ENCODE results near the gene KIF13A. TPM values are rescaled to one million over a fixed set of nuclear protein-coding genes. Genes with fewer than 3 reads are reported as not detected.

KIF13A gene
- total RNA-seq, 1 donor from 2014 or later: 38.4 TPM

DNA sequence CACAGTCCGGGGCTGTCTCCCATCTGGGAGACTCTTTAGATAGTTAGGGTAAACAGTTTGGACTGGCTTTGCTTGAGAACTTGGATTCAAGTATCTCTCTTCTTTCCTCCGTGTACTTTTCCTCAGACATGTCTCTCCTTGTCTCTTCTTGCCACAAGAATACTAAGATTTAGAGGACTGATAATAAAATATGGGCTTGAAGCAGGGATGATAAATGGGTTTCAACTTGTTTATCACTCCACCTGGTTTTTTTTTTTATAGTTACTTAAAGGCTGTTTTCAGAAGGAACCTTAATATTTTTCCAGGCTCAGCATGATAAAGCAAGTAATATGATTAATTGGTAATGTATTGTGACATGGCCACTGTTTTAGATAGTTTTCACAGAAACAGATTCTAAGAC is 40.9 kb upstream of the KIF13A start:
- Mint-ChIP-seq H3K4me1 (ENCODE audit: low read depth, unreplicated experiment) (peaks cover 3% of the 10 kb centered on the region), H3K36me3 (ENCODE audit: low read depth, unreplicated experiment) (no peaks in the 10 kb centered on the region), H3K4me3 (ENCODE audit: unreplicated experiment) (no peak overlapping the region), H3K9me3 (ENCODE audit: unreplicated experiment) (no peaks in the 10 kb centered on the region), H3K27me3 (ENCODE audit: low read depth, unreplicated experiment) (no peaks in the 10 kb centered on the region), H3K27ac (ENCODE audit: unreplicated experiment) (no peak overlapping the region)
- Histone ChIP-seq H3K4me2 (ENCODE audit: low read length) (no peak overlapping the region), H3K36me3 (ENCODE audit: insufficient read depth, low read length) (no peaks in the 10 kb centered on the region), H3K79me2 (ENCODE audit: insufficient read depth, low read length) (no peaks in the 10 kb centered on the region), H4K20me1 (ENCODE audit: insufficient read depth, low read length) (no peaks in the 10 kb centered on the region), H2AFZ (ENCODE audit: low read depth, low read length) (no peak overlapping the region), H3K9ac (ENCODE audit: low read length) (no peak overlapping the region), H3K27ac (ENCODE audit: low read depth, low read length) (no peak overlapping the region), H3K9me3 (ENCODE audit: insufficient read depth, low read depth, low read length) (no peaks in the 10 kb centered on the region), H3K4me1 (ENCODE audit: insufficient read depth, low read length) (peaks cover 2% of the 10 kb centered on the region), H3K4me3 (ENCODE audit: insufficient read depth, low read depth, low read length) (no peak overlapping the region), H3K27me3 (ENCODE audit: insufficient read depth, low read length) (no peaks in the 10 kb centered on the region)
- DNase-seq (ENCODE audit: low read depth) (no peak), FAIRE-seq (no peak)
- TF ChIP-seq EZH2 (IDR thresholded peaks at IDR 0.05; ENCODE audit: insufficient read depth, low read length): no peak
- TF ChIP-seq, protein P1, sequence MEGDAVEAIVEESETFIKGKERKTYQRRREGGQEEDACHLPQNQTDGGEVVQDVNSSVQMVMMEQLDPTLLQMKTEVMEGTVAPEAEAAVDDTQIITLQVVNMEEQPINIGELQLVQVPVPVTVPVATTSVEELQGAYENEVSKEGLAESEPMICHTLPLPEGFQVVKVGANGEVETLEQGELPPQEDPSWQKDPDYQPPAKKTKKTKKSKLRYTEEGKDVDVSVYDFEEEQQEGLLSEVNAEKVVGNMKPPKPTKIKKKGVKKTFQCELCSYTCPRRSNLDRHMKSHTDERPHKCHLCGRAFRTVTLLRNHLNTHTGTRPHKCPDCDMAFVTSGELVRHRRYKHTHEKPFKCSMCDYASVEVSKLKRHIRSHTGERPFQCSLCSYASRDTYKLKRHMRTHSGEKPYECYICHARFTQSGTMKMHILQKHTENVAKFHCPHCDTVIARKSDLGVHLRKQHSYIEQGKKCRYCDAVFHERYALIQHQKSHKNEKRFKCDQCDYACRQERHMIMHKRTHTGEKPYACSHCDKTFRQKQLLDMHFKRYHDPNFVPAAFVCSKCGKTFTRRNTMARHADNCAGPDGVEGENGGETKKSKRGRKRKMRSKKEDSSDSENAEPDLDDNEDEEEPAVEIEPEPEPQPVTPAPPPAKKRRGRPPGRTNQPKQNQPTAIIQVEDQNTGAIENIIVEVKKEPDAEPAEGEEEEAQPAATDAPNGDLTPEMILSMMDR (IDR thresholded peaks at IDR 0.05; ENCODE audit: insufficient read depth, low read depth, low read length): no peak

DNA sequence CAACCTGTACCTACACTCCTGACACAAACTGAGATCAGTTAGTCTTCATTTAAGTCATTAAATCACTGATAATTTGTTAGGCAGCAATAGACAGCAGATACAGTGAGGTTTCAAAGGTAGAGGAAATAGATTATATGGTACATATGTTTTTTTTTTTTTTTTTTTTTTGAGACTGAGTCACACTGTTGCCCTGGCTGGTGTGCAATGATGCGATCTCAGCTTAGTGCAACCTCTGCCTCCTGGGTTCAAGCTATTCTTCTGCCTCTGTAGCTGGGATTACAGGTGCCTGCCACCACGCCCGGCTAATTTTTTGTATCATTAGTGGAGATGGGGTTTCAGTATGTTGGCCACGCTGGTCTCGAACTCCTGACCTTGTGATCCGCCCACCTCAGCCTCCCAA is 38.2 kb upstream of the KIF13A start:
- H3K27me3 Mint-ChIP-seq (ENCODE audit: low read depth, unreplicated experiment): no peaks in the 10 kb centered on the region
- H3K4me1 Mint-ChIP-seq (ENCODE audit: low read depth, unreplicated experiment): peaks cover 18% of the 10 kb centered on the region
- Histone ChIP-seq H2AFZ (ENCODE audit: low read depth, low read length) (no peak overlapping the region), H3K9ac (ENCODE audit: low read length) (no peak overlapping the region), H3K4me1 (ENCODE audit: insufficient read depth, low read length) (peaks cover 13% of the 10 kb centered on the region), H3K27me3 (ENCODE audit: insufficient read depth, low read length) (no peaks in the 10 kb centered on the region), H3K4me3 (ENCODE audit: insufficient read depth, low read depth, low read length) (no peak overlapping the region), H3K36me3 (ENCODE audit: insufficient read depth, low read length) (no peaks in the 10 kb centered on the region), H3K4me2 (ENCODE audit: low read length) (no peak overlapping the region), H3K9me3 (ENCODE audit: insufficient read depth, low read depth, low read length) (no peaks in the 10 kb centered on the region), H3K27ac (ENCODE audit: low read depth, low read length) (no peak overlapping the region), H3K79me2 (ENCODE audit: insufficient read depth, low read length) (no peaks in the 10 kb centered on the region), H4K20me1 (ENCODE audit: insufficient read depth, low read length) (no peaks in the 10 kb centered on the region)
- no peak for FAIRE-seq
- H3K27ac Mint-ChIP-seq (ENCODE audit: unreplicated experiment): no peak overlapping the region
- no peak for DNase-seq (ENCODE audit: low read depth)
- peaks cover 2% of the 10 kb centered on the region for H3K9me3 Mint-ChIP-seq (ENCODE audit: unreplicated experiment)
- no peak overlapping the region for H3K4me3 Mint-ChIP-seq (ENCODE audit: unreplicated experiment)
- no peak for TF ChIP-seq EZH2 (IDR thresholded peaks at IDR 0.05; ENCODE audit: insufficient read depth, low read length)
- TF ChIP-seq, protein P1 (IDR thresholded peaks at IDR 0.05; ENCODE audit: insufficient read depth, low read depth, low read length): no peak
- peaks cover 2% of the 10 kb centered on the region for H3K36me3 Mint-ChIP-seq (ENCODE audit: low read depth, unreplicated experiment)

DNA sequence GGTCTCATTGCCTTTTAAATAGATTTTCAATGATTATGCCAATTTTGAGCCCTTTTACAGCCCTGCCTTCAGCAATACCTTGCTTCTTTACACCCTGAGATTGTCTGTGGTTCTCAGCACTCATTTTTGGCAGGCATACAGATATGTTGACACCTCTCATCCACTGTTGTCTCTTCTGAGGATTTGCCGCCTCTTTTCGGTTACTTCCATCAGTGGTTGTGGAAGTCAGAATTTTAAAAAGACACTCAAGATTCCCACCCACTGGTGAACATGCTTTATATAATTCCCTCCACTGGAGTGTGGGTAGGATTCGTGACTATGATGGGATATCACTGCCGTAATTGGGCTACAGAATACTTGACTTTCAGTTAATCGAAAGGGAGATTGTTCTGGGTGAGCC is 37.4 kb upstream of the KIF13A start:
- FAIRE-seq: no peak
- H3K36me3 ChIP-seq (ENCODE audit: insufficient read depth, low read length): no peaks in the 10 kb centered on the region
- no peak overlapping the region for H2AFZ ChIP-seq (ENCODE audit: low read depth, low read length)
- H3K79me2 ChIP-seq (ENCODE audit: insufficient read depth, low read length): no peaks in the 10 kb centered on the region
- no peaks in the 10 kb centered on the region for H3K27me3 Mint-ChIP-seq (ENCODE audit: low read depth, unreplicated experiment)
- peaks cover 13% of the 10 kb centered on the region for H3K4me1 ChIP-seq (ENCODE audit: insufficient read depth, low read length)
- H3K4me3 Mint-ChIP-seq (ENCODE audit: unreplicated experiment): no peak overlapping the region
- DNase-seq (ENCODE audit: low read depth): no peak
- peaks cover 2% of the 10 kb centered on the region for H3K36me3 Mint-ChIP-seq (ENCODE audit: low read depth, unreplicated experiment)
- no peaks in the 10 kb centered on the region for H3K9me3 ChIP-seq (ENCODE audit: insufficient read depth, low read depth, low read length)
- H3K4me2 ChIP-seq (ENCODE audit: low read length): no peak overlapping the region
- no peak overlapping the region for H3K9ac ChIP-seq (ENCODE audit: low read length)
- TF ChIP-seq EZH2 (IDR thresholded peaks at IDR 0.05; ENCODE audit: insufficient read depth, low read length): no peak
- TF ChIP-seq, protein P1 (IDR thresholded peaks at IDR 0.05; ENCODE audit: insufficient read depth, low read depth, low read length): no peak
- H3K4me1 Mint-ChIP-seq (ENCODE audit: low read depth, unreplicated experiment): peaks cover 18% of the 10 kb centered on the region
- no peak overlapping the region for H3K27ac Mint-ChIP-seq (ENCODE audit: unreplicated experiment)
- no peak overlapping the region for H3K4me3 ChIP-seq (ENCODE audit: insufficient read depth, low read depth, low read length)
- H3K27ac ChIP-seq (ENCODE audit: low read depth, low read length): no peak overlapping the region
- peaks cover 2% of the 10 kb centered on the region for H3K9me3 Mint-ChIP-seq (ENCODE audit: unreplicated experiment)
- H4K20me1 ChIP-seq (ENCODE audit: insufficient read depth, low read length): no peaks in the 10 kb centered on the region
- no peaks in the 10 kb centered on the region for H3K27me3 ChIP-seq (ENCODE audit: insufficient read depth, low read length)
